HepG2 (cell line): ENCODE measurements around the gene IZUMO4. TPM values are rescaled to one million over a fixed set of nuclear protein-coding genes. Genes with fewer than 3 reads are reported as not detected.

ENCODE experiments used
- E2F1 ChIP-seq: sonication (generic); formaldehyde crosslinking; IDR thresholded peaks from 2 replicates; pipeline ENCODE4 v1.5.0; 2020; ENCODE audit warnings: missing genetic modification reagents
- LRRFIP1 ChIP-seq: sonication (generic); formaldehyde crosslinking; conservative IDR thresholded peaks from 2 replicates; pipeline ENCODE4 v1.4.0; 2020; ENCODE audit warnings: missing genetic modification reagents
- NPAS2 ChIP-seq: sonication (generic); formaldehyde crosslinking; IDR thresholded peaks from 2 replicates; pipeline ENCODE4 v1.8.0; 2022; ENCODE audit warnings: mild to moderate bottlenecking, missing genetic modification reagents, borderline replicate concordance
- PAF1 ChIP-seq: IDR thresholded peaks from 2 replicates; pipeline ENCODE4 v1.6.1; 2016; ENCODE audit warnings: missing genetic modification reagents, missing compliant biosample characterization
- RXRB ChIP-seq: IDR thresholded peaks from 2 replicates; pipeline ENCODE4 v1.6.1; 2016; ENCODE audit warnings: borderline replicate concordance, missing genetic modification reagents, missing compliant biosample characterization
- ZFP36L1 ChIP-seq: sonication (generic); formaldehyde crosslinking; IDR thresholded peaks from 2 replicates; pipeline ENCODE4 v1.8.0; 2022; ENCODE audit warnings: mild to moderate bottlenecking, missing genetic modification reagents, moderate library complexity
- ZGPAT ChIP-seq: IDR thresholded peaks from 2 replicates; pipeline ENCODE4 v1.6.1; 2016; ENCODE audit warnings: mild to moderate bottlenecking
- ZNF235 ChIP-seq: sonication (generic); formaldehyde crosslinking; IDR thresholded peaks from 2 replicates; pipeline ENCODE4 v1.8.1; 2023; ENCODE audit warnings: mild to moderate bottlenecking, missing genetic modification reagents, borderline replicate concordance
- ZNF335 ChIP-seq: sonication (generic); formaldehyde crosslinking; IDR thresholded peaks from 2 replicates; pipeline ENCODE4 v1.4.0; 2020; ENCODE audit warnings: missing genetic modification reagents
- ZNF891 ChIP-seq: sonication (generic); formaldehyde crosslinking; IDR thresholded peaks from 2 replicates; pipeline ENCODE4 v1.5.0; 2020; ENCODE audit warnings: mild to moderate bottlenecking, missing genetic modification reagents
- polyA plus RNA-seq, 8 experiments: library from polyadenylated mRNA; depleted of rRNA in 3 of 8; stranded (reverse) in 7 of 8; unstranded in 1 of 8; fragments of >200 nt; fragmentation: Illumina TruSeq in 4 of 8; extraction: Trizol in 4 of 8; gene quantifications; 2 replicates each; pipeline versions ENCODE4 v1.2.1 to v1.2.3, GENCODE V29; 2011 to 2016; ENCODE audit warnings: low read depth in 4 of 8, missing spikeins in 1 of 8, mixed read lengths in 1 of 8; ENCODE audit not compliant: insufficient read depth in 1 of 8
- total RNA-seq, 5 experiments: library from RNA; depleted of rRNA; stranded (reverse); fragments of >200 nt; fragmentation: Illumina TruSeq; extraction: Trizol; gene quantifications; 2 replicates each; pipeline ENCODE4 v1.2.3, GENCODE V29; 2016; ENCODE audit warnings: low read depth in 1 of 5

IZUMO4 gene
- total and polyA plus RNA-seq, 2 of the 13 experiments (the other 11 are each of a cell fraction or from before 2014, with no cell fraction given): 0.77 to 3.9 TPM

GRCh38 chr19:2060884-2061494, 35.7 kb upstream of the IZUMO4 start (continued):
- TF ChIP-seq LRRFIP1 (CRISPR knock-in tag): no peak
- no peak for TF ChIP-seq ZNF335 (CRISPR knock-in tag)
- no peak for TF ChIP-seq NPAS2 (CRISPR knock-in tag)
- TF ChIP-seq ZNF891 (CRISPR knock-in tag): 0 out of 2 replicates have a peak, but pooled peaks have one; percentile 58
- peak; percentile 29; the same call in 1 of the 2 replicates for TF ChIP-seq ZNF235 (CRISPR knock-in tag)
- TF ChIP-seq E2F1: no peak
- no peak for TF ChIP-seq RXRB (CRISPR knock-in tag)
- no peak for TF ChIP-seq ZFP36L1 (CRISPR knock-in tag)
- TF ChIP-seq ZGPAT (CRISPR knock-in tag): peak; percentile 33
- no peak for TF ChIP-seq PAF1 (CRISPR knock-in tag)
